DOHH2 (cell line): Measurements from ENCODE around the gene B4GALT1.

Experiments used
- EZH2phosphoT487 ChIP-seq: fragments of 200-600 bp; sonication (generic); IDR thresholded peaks from 2 replicates; pipeline ENCODE4 v1.6.1; 2017; ENCODE audit warnings: borderline replicate concordance, mild to moderate bottlenecking, antibody characterized with exemption, low read length, moderate library complexity, mixed read lengths
- TF ChIP-seq, protein P1 (sequence below): fragments of 200-600 bp; sonication (generic); IDR thresholded peaks from one replicate; pipeline ENCODE4 v1.5.1; 2014; ENCODE audit warnings: antibody characterized with exemption, mild to moderate bottlenecking, low read depth, low read length; ENCODE audit not compliant: poor library complexity, severe bottlenecking

DNA sequence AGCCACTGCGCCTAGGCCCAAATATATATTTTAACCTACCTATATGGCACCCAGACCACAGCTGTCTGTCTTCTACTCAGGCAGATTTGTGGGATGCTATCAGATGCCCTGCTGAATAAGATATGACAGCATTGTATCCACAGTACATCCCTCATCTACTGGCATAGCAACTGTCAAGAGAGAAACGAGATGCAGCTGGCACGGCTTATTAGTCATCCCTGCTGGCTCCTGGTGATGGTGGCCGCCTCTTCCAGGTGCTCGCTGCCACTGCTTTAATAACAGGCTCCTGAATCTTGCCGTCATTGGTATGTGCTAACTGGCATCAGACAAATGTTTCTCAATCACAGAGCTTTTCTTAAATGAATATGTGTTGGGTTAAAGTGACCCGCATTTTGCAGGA lies 34.0 kb downstream of the B4GALT1 start:
- no peak for TF ChIP-seq EZH2phosphoT487
- TF ChIP-seq, protein P1, sequence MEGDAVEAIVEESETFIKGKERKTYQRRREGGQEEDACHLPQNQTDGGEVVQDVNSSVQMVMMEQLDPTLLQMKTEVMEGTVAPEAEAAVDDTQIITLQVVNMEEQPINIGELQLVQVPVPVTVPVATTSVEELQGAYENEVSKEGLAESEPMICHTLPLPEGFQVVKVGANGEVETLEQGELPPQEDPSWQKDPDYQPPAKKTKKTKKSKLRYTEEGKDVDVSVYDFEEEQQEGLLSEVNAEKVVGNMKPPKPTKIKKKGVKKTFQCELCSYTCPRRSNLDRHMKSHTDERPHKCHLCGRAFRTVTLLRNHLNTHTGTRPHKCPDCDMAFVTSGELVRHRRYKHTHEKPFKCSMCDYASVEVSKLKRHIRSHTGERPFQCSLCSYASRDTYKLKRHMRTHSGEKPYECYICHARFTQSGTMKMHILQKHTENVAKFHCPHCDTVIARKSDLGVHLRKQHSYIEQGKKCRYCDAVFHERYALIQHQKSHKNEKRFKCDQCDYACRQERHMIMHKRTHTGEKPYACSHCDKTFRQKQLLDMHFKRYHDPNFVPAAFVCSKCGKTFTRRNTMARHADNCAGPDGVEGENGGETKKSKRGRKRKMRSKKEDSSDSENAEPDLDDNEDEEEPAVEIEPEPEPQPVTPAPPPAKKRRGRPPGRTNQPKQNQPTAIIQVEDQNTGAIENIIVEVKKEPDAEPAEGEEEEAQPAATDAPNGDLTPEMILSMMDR = no peak
